ENCODE results near the gene CACNA1E.

The CACNA1E gene

GRCh38 chr1:181608948-181609347 is 125.6 kb downstream of the CACNA1E start:
- Mint-ChIP-seq H3K4me3 (no peak overlapping the region), H3K36me3 (ENCODE audit: low read depth) (no peaks in the 10 kb centered on the region), H3K4me1 (peaks cover 6% of the 10 kb centered on the region), H3K9me3 (peaks cover 12% of the 10 kb centered on the region), H3K27me3 (ENCODE audit: low read depth) (peaks cover 5% of the 10 kb centered on the region), H3K27ac (no peak overlapping the region)
- TF ChIP-seq CTCF (IDR thresholded peaks at IDR 0.05; ENCODE audit: unreplicated experiment in 3 of 3), result no peak

GRCh38 chr1:181612100-181612499 is 128.8 kb downstream of the CACNA1E start:
- peaks cover 15% of the 10 kb centered on the region for H3K9me3 Mint-ChIP-seq
- H3K4me3 Mint-ChIP-seq, result no peak overlapping the region
- no peak for TF ChIP-seq CTCF (IDR thresholded peaks at IDR 0.05; ENCODE audit: unreplicated experiment in 3 of 3)
- H3K27me3 Mint-ChIP-seq (ENCODE audit: low read depth), result peaks cover 5% of the 10 kb centered on the region
- H3K36me3 Mint-ChIP-seq (ENCODE audit: low read depth), result no peaks in the 10 kb centered on the region
- H3K27ac Mint-ChIP-seq, result no peak overlapping the region
- no peaks in the 10 kb centered on the region for H3K4me1 Mint-ChIP-seq

GRCh38 chr1:181618559-181618958 is 135.2 kb downstream of the CACNA1E start:
- Mint-ChIP-seq H3K9me3 (peaks cover 7% of the 10 kb centered on the region), H3K27me3 (ENCODE audit: low read depth) (no peaks in the 10 kb centered on the region), H3K36me3 (ENCODE audit: low read depth) (no peaks in the 10 kb centered on the region), H3K4me1 (no peaks in the 10 kb centered on the region), H3K27ac (no peak overlapping the region), H3K4me3 (no peak overlapping the region)
- no peak for TF ChIP-seq CTCF (IDR thresholded peaks at IDR 0.05; ENCODE audit: unreplicated experiment in 3 of 3)

GRCh38 chr1:181620183-181620582 is 136.9 kb downstream of the CACNA1E start:
- no peaks in the 10 kb centered on the region for H3K4me1 Mint-ChIP-seq
- H3K9me3 Mint-ChIP-seq, result peaks cover under 1% of the 10 kb centered on the region
- H3K27ac Mint-ChIP-seq, result no peak overlapping the region
- H3K4me3 Mint-ChIP-seq, result no peak overlapping the region
- TF ChIP-seq CTCF (IDR thresholded peaks at IDR 0.05; ENCODE audit: unreplicated experiment in 3 of 3), result no peak
- H3K36me3 Mint-ChIP-seq (ENCODE audit: low read depth), result no peaks in the 10 kb centered on the region
- no peaks in the 10 kb centered on the region for H3K27me3 Mint-ChIP-seq (ENCODE audit: low read depth)

- Mint-ChIP-seq H3K36me3 (ENCODE audit: low read depth) (no peaks in the 10 kb centered on the region), H3K27ac (no peak overlapping the region), H3K27me3 (ENCODE audit: low read depth) (peaks cover 3% of the 10 kb centered on the region), H3K9me3 (peaks cover 8% of the 10 kb centered on the region), H3K4me1 (no peaks in the 10 kb centered on the region), H3K4me3 (no peak overlapping the region)
- TF ChIP-seq CTCF (IDR thresholded peaks at IDR 0.05; ENCODE audit: unreplicated experiment in 3 of 3), result no peak
Measured at GRCh38 chr1:181623850-181624249, 140.5 kb downstream of the CACNA1E start.

- Mint-ChIP-seq H3K27me3 (ENCODE audit: low read depth) (peaks cover 6% of the 10 kb centered on the region), H3K4me1 (no peaks in the 10 kb centered on the region), H3K4me3 (no peak overlapping the region), H3K36me3 (ENCODE audit: low read depth) (no peaks in the 10 kb centered on the region), H3K9me3 (peaks cover 8% of the 10 kb centered on the region), H3K27ac (no peak overlapping the region)
- no peak for TF ChIP-seq CTCF (IDR thresholded peaks at IDR 0.05; ENCODE audit: unreplicated experiment in 3 of 3)
Measured at GRCh38 chr1:181626279-181626938, 143.1 kb downstream of the CACNA1E start.

Measured in nephron (organoid).